ENCODE results near the gene TMEM271.
"Not testable (repeated sequence)": the region's sequence is repeated elsewhere in the genome, so short reads cannot be mapped to it uniquely, and the experiment has no call there.

TMEM271 gene

GRCh38 chr4:561426-561825, 14.7 kb downstream of the TMEM271 start:
- no peak for DNase-seq (ENCODE audit: low read depth in 2 of 2)

- no peak for DNase-seq (ENCODE audit: low read depth in 2 of 2)
Observed at GRCh38 chr4:560731-561291, 15.3 kb downstream of the TMEM271 start.

- DNase-seq (ENCODE audit: low read depth in 2 of 2) = no peak
Observed at GRCh38 chr4:560061-560460, 16.0 kb downstream of the TMEM271 start.

GRCh38 chr4:555566-556275, 20.4 kb downstream of the TMEM271 start:
- no peak for DNase-seq (ENCODE audit: low read depth in 2 of 2)

- not testable (repeated sequence) for DNase-seq (ENCODE audit: low read depth in 2 of 2)
Observed at GRCh38 chr4:554793-555320, 21.2 kb downstream of the TMEM271 start.

- no peak for DNase-seq (ENCODE audit: low read depth in 2 of 2)
Observed at GRCh38 chr4:552019-552418, 24.1 kb downstream of the TMEM271 start.

- not testable (repeated sequence) for DNase-seq (ENCODE audit: low read depth in 2 of 2)
Observed at GRCh38 chr4:550268-550667, 25.8 kb downstream of the TMEM271 start.

- no peak for DNase-seq (ENCODE audit: low read depth in 2 of 2)
Observed at GRCh38 chr4:548976-549375, 27.1 kb downstream of the TMEM271 start.

- no peak for DNase-seq (ENCODE audit: low read depth in 2 of 2)
Observed at GRCh38 chr4:545612-546011, 30.5 kb downstream of the TMEM271 start.

GRCh38 chr4:544386-545105, 31.5 kb downstream of the TMEM271 start:
- DNase-seq (ENCODE audit: low read depth in 2 of 2) = no peak

GRCh38 chr4:541271-541670, 34.8 kb downstream of the TMEM271 start:
- DNase-seq (ENCODE audit: low read depth in 2 of 2) = no peak

GRCh38 chr4:538542-539142, 37.5 kb downstream of the TMEM271 start:
- no peak for DNase-seq (ENCODE audit: low read depth in 2 of 2)

- DNase-seq (ENCODE audit: low read depth in 2 of 2) = no peak
Observed at GRCh38 chr4:537436-538264, 38.4 kb downstream of the TMEM271 start.

- DNase-seq (ENCODE audit: low read depth in 2 of 2) = no peak
Observed at GRCh38 chr4:536351-536972, 39.6 kb downstream of the TMEM271 start.

- DNase-seq (ENCODE audit: low read depth in 2 of 2) = no peak
Observed at GRCh38 chr4:535924-536281, 40.2 kb downstream of the TMEM271 start.

GRCh38 chr4:535181-535923, 40.7 kb downstream of the TMEM271 start:
- DNase-seq (ENCODE audit: low read depth in 2 of 2) = no peak

GRCh38 chr4:534576-535151, 41.4 kb downstream of the TMEM271 start:
- no peak for DNase-seq (ENCODE audit: low read depth in 2 of 2)

- DNase-seq (ENCODE audit: low read depth in 2 of 2) = no peak
Observed at GRCh38 chr4:534101-534575, 42.0 kb downstream of the TMEM271 start.

GRCh38 chr4:533318-534100, 42.6 kb downstream of the TMEM271 start:
- no peak for DNase-seq (ENCODE audit: low read depth in 2 of 2)
